HG02588 (cell line): ENCODE measurements around the gene NAA15.
"Not testable (repeated sequence)": the region's sequence is repeated elsewhere in the genome, so short reads cannot be mapped to it uniquely, and the experiment has no call there.

Experiments used
- ATAC-seq: cut with Tn5 transposase; IDR thresholded peaks from one replicate; pipeline ENCODE4 v1.9.1; 2021; ENCODE audit warnings: mild to moderate bottlenecking, moderate library complexity; ENCODE audit not compliant: unreplicated experiment

NAA15 gene

DNA sequence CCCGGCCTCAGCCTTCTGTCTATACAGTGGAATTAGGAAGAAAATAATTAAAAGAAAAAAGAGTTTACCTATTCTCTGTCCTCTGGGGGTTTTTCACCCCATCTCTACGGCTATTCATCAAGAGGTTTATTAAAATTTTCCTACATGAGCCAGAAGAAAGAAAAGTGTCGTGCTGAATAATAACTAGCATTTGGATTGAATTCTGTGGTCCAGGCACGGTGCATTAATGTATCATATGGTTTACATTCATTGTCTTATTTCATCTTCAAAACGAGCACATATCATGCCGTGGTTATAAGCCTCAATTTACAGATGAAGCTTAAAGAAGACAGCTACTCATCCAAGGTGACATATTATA is 5.4 kb upstream of the NAA15 start:
- no peak for ATAC-seq

- no peak for ATAC-seq
Observed at GRCh38 chr4:139297001-139297410, 4.3 kb upstream of the NAA15 start.

DNA sequence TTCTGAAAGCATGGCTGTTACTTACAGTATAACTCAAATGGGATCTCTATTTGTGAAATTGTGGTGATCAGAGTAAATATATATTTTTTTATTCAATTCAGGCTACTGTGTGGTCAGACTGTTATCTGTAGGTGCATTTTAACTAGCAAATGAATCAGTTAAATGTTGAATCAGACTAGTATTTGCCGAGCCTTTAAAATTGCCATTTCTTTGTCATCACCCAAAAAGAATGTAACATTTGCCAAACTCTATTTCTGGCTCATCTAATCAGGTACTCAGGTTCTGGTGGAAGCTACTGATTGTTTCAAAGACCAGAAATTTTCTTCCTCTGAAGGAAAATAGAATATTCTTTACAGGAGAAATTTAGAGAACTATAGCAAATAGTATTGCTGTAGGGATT is 1.8 kb upstream of the NAA15 start:
- no peak for ATAC-seq

GRCh38 chr4:139300431-139301112 is 733 bp upstream of the NAA15 start:
- ATAC-seq = peak; percentile 3

DNA sequence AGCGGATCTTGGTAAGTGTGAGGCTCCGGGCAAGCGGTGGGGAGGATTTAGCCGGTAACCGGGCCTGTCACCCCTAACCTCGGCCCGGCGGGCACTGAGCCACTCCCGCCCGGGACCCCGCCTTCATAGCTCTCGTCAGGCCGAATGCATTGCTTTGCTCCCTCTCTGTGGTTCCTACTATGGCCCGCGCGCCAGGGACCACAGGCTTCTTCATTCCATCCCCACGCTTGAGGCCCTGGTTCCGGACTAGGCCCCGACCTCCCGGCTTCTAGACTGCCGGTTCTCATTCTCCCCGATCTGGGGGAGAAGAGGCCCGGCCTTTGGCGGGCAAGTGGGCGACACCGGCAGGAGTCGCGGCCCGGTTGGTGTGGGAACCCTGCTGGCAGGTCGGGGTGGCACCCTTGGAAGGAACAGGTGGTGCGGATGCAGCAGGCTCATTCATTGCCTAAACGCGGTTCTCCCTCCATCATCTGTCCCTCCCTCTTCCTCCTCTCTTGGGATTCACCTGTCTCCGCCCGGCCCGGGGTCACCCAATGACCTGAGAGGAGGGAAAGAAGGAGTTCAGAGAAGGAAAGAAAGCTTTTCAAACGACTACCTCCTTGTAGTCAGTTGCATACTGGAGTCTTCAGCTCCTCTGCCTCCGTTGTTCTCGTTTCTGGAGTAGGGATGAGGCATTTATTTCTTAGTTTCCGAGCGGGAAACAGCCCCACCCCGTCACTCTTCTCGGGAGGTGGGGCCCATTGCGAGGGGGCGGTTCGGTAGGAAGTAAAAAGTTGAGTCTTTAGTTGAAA is 711 bp downstream of the NAA15 start, which contains the start of gene NDUFC1:
Gene NDUFC1, minus strand, starts transcription at position 657 of the 791 bp plus-strand sequence. CDS start 6,679 bp downstream, outside the sequence.
- peak; percentile 39 for ATAC-seq

GRCh38 chr4:139304920-139305319 is 3.6 kb downstream of the NAA15 start:
- ATAC-seq = no peak

GRCh38 chr4:139311909-139312308 is 10.6 kb downstream of the NAA15 start:
- no peak for ATAC-seq

GRCh38 chr4:139312552-139313332 is 11.4 kb downstream of the NAA15 start:
- no peak for ATAC-seq

DNA sequence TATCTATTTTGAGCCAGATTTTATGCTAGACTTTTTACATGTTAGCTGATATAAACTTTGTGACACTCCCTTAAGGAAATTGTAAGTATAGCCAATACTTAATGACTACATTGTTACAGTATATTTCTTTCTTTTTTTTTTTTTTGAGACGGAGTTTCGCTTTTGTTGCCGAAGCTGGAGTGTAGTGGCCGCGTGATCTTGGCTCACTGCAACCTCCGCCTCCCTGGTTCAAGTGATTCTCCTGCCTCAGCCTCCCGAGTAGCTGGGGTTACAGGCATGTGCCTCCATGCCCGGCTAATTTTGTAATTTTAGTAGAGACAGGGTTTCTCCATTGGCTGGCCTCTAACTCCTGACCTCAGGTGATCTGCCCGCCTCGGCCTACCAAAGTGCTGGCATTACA is 12.1 kb downstream of the NAA15 start:
- not testable (repeated sequence) for ATAC-seq

- ATAC-seq = no peak
Observed at GRCh38 chr4:139314047-139314800, 12.9 kb downstream of the NAA15 start.

DNA sequence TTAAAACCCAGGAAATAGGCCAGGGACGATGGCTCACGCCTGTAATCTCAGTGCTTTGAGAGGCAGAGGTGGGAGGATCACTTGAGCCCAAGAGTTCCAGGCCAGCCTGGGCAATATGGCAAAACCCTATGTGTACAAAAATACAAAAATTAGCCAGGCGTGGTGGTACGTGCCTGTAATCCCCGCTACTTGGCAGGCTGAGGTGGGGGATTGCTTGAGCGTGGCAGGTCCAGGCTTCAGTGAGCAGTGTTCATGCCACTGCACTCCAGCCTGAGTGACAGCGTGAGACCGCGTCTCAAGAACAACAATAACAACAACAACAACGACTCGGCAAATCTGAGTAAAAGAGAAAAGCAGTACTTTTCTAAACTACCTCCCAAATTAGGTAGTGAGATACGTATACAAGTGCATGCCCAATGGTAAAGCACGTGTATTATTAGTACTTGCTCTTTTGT is 13.9 kb downstream of the NAA15 start:
- peak; percentile 77 for ATAC-seq

- no peak for ATAC-seq
Observed at GRCh38 chr4:139316733-139317132, 15.4 kb downstream of the NAA15 start.

GRCh38 chr4:139317635-139318034 is 16.3 kb downstream of the NAA15 start:
- no peak for ATAC-seq

DNA sequence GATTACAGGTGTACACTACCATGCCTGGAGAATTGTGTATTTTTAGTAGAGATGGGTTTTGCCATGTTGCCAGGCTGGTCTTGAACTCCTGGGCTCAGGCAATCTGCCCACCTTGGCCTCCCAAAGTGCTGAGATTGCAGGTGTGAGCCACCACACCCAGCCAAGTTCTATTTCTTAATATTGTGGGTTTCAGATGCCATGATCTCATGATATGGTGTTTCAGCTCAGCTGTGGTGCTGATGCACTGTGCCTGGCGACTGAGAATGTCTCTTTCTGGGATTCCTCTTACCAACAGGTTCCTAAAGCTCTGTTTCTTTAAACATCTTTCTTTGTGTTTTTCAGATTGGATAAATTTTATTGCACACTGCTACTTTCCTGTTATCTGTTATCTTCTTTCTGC is 18.3 kb downstream of the NAA15 start:
- ATAC-seq = no peak

- ATAC-seq = not testable (repeated sequence)
Observed at GRCh38 chr4:139322070-139322469, 20.8 kb downstream of the NAA15 start.

DNA sequence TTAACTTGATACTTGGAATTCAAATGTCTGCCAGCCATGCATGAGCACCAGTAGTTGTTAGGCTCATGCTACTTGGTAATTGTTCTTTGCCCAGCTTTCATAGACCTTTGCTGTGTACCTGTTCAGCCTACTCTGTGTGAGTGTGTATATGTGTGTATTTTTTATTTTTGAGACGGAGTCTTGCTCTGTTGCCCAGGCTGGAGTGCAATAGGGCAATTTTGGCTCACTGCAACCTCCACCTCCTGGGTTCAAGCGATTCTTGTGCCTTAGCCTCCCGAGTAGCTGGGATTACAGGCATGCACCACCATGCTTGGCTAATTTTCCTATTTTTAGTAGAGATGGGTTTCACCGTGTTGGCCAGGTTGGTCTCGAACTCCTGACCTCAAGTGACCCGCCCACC is 21.2 kb downstream of the NAA15 start:
- not testable (repeated sequence) for ATAC-seq

GRCh38 chr4:139324620-139325019 is 23.3 kb downstream of the NAA15 start:
- no peak for ATAC-seq

DNA sequence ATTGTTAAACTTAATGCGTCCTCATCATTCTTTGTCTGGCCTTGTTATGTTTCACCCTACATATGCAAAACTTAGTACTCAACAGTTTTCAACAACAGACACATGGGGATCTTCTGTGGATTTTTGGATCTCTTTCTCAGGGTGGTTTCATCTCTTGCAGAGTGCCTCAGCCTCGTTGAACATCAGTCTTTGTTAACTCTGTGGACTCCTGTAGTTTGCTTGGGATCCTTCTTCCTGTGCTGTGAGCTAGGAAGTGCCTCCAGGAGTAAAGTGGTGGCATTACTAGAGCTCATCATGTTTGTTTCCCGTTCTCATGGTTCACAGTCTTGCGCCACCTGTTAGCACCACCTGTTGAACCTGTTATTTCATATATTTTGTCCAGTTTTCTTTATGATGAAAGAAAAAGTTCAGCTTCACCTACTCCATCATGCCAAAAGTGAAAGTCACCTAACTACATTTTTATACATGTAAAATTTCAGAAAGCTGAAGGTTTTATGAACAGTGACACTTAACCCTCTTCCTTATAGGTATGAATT is 28.4 kb downstream of the NAA15 start:
- ATAC-seq = no peak

DNA sequence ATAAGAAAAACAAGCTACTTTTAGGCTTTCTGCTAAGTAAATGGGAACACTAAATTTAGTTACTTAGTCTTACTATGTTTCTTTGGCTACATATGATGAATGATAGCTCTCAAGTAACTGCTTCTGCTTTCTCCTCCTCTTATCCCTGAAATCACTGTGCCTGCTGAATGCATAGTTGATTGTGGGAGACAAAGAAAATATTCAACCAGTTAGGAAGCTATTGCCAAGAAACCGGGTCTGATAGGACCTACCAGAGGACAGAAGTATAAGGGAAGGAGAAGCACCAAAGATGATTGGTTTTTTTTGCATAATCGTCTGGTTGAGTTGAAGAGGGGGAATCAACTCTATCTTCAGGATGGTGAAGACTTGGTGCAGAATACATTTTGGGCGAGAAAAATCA is 29.0 kb downstream of the NAA15 start:
- no peak for ATAC-seq

- no peak for ATAC-seq
Observed at GRCh38 chr4:139331185-139331584, 29.9 kb downstream of the NAA15 start.
